OCI-LY3 (cell line): ENCODE measurements around the gene KRTAP10-2.

ENCODE experiments used
- CTCF ChIP-seq: fragments of 200-600, 300-600 bp; sonication (generic); IDR thresholded peaks from 2 replicates; pipeline ENCODE4 v1.5.1; 2014; ENCODE audit warnings: antibody characterized with exemption, low read length, low read depth
- EZH2phosphoT487 ChIP-seq: fragments of 200-600 bp; shearing (Covaris generic); IDR thresholded peaks from 2 replicates; pipeline ENCODE4 v1.6.1; 2018; ENCODE audit warnings: antibody characterized with exemption, mixed run types, low read depth

GRCh38 chr21:44510109-44510507, 41.2 kb downstream of the KRTAP10-2 start:
- TF ChIP-seq CTCF (no peak), EZH2phosphoT487 (no peak)
